Stomach (tissue), 4 donors: ENCODE data around the gene PRKD3.

ENCODE experiments used
- POLR2A ChIP-seq, 4 donors: fragments of 450-650 bp; IDR thresholded peaks; one replicate each; pipeline ENCODE4 v1.6.1; 2016; ENCODE audit warnings: antibody characterized with exemption in 4 of 4, control low read depth in 2 of 4, mild to moderate bottlenecking in 1 of 4, moderate library complexity in 1 of 4
- POLR2AphosphoS5 ChIP-seq, 3 donors: sonication (generic); formaldehyde crosslinking; IDR thresholded peaks; one replicate each; pipeline ENCODE4 v1.6.1; 2016; ENCODE audit warnings: antibody characterized with exemption in 3 of 3
- TF ChIP-seq, protein P1 (sequence below), 7 experiments: fragments of 450-650 bp in 4 of 7; fragments of 200-600 bp in 3 of 7; sonication (generic) in 3 of 7; IDR thresholded peaks; one replicate each; pipeline ENCODE4 v1.5.1; 2016 to 2019; ENCODE audit warnings: antibody characterized with exemption in 7 of 7, control low read depth in 2 of 7, mild to moderate bottlenecking in 1 of 7

DNA sequence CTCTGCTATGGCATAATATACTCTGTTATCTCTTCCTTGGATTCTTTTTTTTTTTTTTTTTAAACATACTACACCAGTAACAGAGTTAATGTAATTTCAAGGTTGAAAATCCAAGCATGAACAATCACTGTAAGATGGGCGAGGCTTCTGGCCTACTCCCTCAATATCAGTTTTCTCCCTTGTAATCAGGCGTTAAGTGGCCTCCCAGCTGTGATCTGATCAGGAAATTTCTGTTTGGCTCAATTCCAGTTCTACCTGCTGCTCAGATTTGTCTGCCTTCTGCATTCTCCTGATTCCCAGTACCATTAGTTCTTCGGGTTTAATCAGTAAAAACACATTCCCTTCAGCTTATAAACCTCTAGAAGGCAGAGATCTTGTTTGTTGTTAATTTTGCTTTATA, 18.6 kb downstream of the PRKD3 start:
- TF ChIP-seq POLR2A (IDR thresholded peaks at IDR 0.05) (no peak), POLR2AphosphoS5 (IDR thresholded peaks at IDR 0.05) (peak in 1 of 3 donors; percentile 57)
- TF ChIP-seq, protein P1, sequence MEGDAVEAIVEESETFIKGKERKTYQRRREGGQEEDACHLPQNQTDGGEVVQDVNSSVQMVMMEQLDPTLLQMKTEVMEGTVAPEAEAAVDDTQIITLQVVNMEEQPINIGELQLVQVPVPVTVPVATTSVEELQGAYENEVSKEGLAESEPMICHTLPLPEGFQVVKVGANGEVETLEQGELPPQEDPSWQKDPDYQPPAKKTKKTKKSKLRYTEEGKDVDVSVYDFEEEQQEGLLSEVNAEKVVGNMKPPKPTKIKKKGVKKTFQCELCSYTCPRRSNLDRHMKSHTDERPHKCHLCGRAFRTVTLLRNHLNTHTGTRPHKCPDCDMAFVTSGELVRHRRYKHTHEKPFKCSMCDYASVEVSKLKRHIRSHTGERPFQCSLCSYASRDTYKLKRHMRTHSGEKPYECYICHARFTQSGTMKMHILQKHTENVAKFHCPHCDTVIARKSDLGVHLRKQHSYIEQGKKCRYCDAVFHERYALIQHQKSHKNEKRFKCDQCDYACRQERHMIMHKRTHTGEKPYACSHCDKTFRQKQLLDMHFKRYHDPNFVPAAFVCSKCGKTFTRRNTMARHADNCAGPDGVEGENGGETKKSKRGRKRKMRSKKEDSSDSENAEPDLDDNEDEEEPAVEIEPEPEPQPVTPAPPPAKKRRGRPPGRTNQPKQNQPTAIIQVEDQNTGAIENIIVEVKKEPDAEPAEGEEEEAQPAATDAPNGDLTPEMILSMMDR (IDR thresholded peaks at IDR 0.05) = no peak
